GM18526 (cell line): ENCODE data around the gene TBC1D14.

Experiments
- POLR2A ChIP-seq: IDR thresholded peaks from 3 replicates; pipeline ENCODE4 v1.6.1; 2011; ENCODE audit not compliant: insufficient read length; ENCODE audit errors: extremely low read depth

Gene TBC1D14

GRCh38 chr4:7016512-7016911, 106.9 kb downstream of the TBC1D14 start:
- TF ChIP-seq POLR2A = no peak

- no peak for TF ChIP-seq POLR2A
Measured at GRCh38 chr4:7017446-7018048, 107.9 kb downstream of the TBC1D14 start.

- TF ChIP-seq POLR2A = no peak
Measured at GRCh38 chr4:7018281-7018680, 108.7 kb downstream of the TBC1D14 start.

- no peak for TF ChIP-seq POLR2A
Measured at GRCh38 chr4:7019367-7019766, 109.7 kb downstream of the TBC1D14 start.

- TF ChIP-seq POLR2A = no peak
Measured at GRCh38 chr4:7020290-7020689, 110.7 kb downstream of the TBC1D14 start.

- TF ChIP-seq POLR2A = no peak
Measured at GRCh38 chr4:7020856-7021255, 111.2 kb downstream of the TBC1D14 start.

- no peak for TF ChIP-seq POLR2A
Measured at GRCh38 chr4:7021355-7021754, 111.7 kb downstream of the TBC1D14 start.

- TF ChIP-seq POLR2A = no peak
Measured at GRCh38 chr4:7021930-7022664, 112.5 kb downstream of the TBC1D14 start.

GRCh38 chr4:7023486-7023885, 113.9 kb downstream of the TBC1D14 start:
- TF ChIP-seq POLR2A = no peak

GRCh38 chr4:7023901-7024300, 114.3 kb downstream of the TBC1D14 start:
- no peak for TF ChIP-seq POLR2A

- no peak for TF ChIP-seq POLR2A
Measured at GRCh38 chr4:7024336-7024890, 114.8 kb downstream of the TBC1D14 start.

GRCh38 chr4:7025040-7025602, 115.5 kb downstream of the TBC1D14 start:
- TF ChIP-seq POLR2A = no peak

- TF ChIP-seq POLR2A = no peak
Measured at GRCh38 chr4:7026107-7026506, 116.5 kb downstream of the TBC1D14 start.

GRCh38 chr4:7027284-7027683, 117.7 kb downstream of the TBC1D14 start:
- no peak for TF ChIP-seq POLR2A

GRCh38 chr4:7027913-7028312, 118.3 kb downstream of the TBC1D14 start:
- TF ChIP-seq POLR2A = no peak

- TF ChIP-seq POLR2A = no peak
Measured at GRCh38 chr4:7029212-7029611, 119.6 kb downstream of the TBC1D14 start.
